CD4-positive, alpha-beta T cell treated with Interleukin-6 for 4 hours (primary cell): Measurements from ENCODE around the gene CRADD.
"Not testable (repeated sequence)": the region's sequence is repeated elsewhere in the genome, so short reads cannot be mapped to it uniquely, and the experiment has no call there.

ENCODE experiments used
- DNase-seq: peaks from one replicate; pipeline ENCODE4 v3.0.0-alpha.2; 2020; ENCODE audit warnings: mixed read lengths

The CRADD gene

DNA sequence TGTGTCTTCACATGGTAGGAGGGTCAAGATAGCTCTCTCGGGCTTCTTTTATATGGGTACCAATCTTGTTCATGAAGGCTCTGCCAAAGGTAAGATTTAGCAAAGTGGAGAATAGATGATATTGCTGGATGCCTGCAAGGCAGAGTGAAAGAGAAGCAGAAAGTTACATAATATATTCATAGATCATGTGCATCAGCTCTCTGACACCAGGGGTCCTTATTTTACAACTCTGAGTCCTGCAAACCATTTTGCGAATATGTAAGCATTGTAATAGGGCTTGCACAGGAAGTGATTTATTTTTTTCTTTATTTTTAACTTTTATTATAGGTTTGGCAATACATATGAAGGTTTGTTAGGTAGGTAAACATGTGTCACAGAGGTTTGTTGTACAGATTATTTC, 31.8 kb downstream of the CRADD start:
- DNase-seq = no peak

GRCh38 chr12:93709386-93709785, 32.2 kb downstream of the CRADD start:
- DNase-seq = no peak

DNA sequence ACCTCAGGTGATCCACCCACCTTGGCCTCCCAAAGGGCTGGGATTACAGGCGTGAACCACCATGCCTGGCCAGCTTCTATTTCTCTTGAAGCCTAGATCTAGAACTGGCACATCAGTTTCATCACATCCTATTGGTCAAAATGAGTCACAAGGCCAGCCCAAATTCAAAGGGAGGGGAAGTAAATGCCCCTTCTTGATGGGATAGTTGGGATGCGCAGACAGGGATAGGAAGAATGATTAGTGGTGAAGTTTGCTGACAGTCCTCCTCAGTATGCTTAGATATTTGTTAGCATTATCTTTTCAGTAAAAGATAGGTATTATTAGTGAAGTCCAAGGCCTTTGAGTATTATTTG, 33.4 kb downstream of the CRADD start:
- DNase-seq = no peak

GRCh38 chr12:93711502-93711901, 34.3 kb downstream of the CRADD start:
- DNase-seq = not testable (repeated sequence)

DNA sequence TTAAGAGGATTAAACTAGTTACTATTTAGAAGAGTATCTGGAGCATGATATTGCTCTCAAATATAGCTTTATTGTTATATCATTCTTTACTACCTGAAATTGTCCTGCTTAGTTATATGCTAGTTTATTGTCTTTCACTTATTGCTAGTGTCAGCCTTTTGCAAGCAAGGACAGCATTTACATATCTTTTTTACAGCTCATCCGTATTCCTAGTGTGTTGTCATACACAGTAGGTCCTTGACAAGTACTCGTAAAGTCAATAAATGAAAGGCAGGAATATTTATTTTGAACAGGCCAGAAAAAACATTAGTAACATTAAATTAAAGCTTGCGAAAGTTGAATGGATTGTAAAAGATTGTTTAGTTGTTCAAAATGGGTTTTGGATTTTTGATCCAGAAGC, 35.0 kb downstream of the CRADD start:
- no peak for DNase-seq

- DNase-seq = no peak
Measured at GRCh38 chr12:93713060-93713459, 35.9 kb downstream of the CRADD start.

GRCh38 chr12:93713800-93714199, 36.6 kb downstream of the CRADD start:
- DNase-seq = no peak

GRCh38 chr12:93714382-93714781, 37.2 kb downstream of the CRADD start:
- DNase-seq = no peak

- DNase-seq = no peak
Measured at GRCh38 chr12:93719710-93720109, 42.5 kb downstream of the CRADD start.

DNA sequence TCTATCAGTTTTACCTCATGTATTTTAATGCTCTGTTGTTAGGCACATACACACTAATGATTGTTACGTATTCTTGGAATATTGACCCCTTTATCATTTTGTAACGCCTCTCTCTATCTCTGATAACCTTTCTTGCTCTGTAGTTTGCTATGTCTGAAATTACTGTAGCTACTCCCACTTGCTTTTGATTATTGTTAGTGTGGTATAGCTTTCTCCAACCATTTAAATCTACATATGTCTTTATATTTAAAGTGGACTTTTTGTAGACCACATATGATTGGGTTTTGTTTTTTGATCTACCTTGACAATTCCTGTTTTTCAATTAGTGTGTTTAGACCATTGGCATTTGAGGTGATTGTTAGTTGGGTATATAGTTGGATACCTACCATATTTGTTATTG, 43.4 kb downstream of the CRADD start:
- no peak for DNase-seq

- DNase-seq = no peak
Measured at GRCh38 chr12:93722179-93722578, 45.0 kb downstream of the CRADD start.

GRCh38 chr12:93722835-93723567, 45.8 kb downstream of the CRADD start:
- no peak for DNase-seq

DNA sequence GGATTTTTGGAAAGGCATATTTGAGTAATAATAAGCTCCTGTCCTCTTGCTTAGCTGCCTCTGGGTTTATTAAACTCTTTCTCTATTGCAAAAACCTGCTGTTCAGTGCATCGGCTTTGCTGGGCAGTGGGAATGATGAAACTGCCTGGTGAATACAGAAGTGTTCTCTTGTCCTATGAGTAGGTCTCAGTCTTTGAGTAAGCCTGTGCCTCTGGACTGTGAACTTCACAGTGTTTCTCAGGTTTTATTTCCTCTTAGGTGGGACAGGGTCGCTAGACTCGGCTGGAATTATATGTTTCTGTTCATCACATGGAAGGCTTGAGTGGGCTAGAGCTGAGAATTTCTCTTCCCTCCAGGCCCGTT, 46.4 kb downstream of the CRADD start:
- DNase-seq = no peak

GRCh38 chr12:93725531-93725930, 48.4 kb downstream of the CRADD start:
- DNase-seq = no peak

GRCh38 chr12:93727195-93727811, 50.1 kb downstream of the CRADD start:
- DNase-seq = no peak

DNA sequence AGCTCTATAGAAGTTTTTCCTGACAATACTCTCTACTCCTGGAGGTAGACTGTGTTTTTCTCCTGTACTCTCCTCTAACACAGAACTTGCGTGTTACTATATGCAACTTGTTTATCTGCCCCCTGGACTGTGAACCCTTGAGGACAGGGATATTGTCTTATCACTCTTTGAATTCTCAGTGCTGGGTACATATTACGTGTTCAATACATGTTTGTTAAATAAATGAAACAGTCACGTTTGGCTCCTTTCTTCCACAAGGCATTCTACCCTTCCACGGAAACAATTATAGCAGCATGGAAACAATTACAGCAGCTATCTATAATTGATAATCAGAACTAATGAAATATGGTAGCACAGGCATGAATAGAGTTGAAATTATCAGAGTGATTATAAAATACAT, 50.7 kb downstream of the CRADD start:
- DNase-seq = no peak

- no peak for DNase-seq
Measured at GRCh38 chr12:93729934-93730333, 52.8 kb downstream of the CRADD start.

DNA sequence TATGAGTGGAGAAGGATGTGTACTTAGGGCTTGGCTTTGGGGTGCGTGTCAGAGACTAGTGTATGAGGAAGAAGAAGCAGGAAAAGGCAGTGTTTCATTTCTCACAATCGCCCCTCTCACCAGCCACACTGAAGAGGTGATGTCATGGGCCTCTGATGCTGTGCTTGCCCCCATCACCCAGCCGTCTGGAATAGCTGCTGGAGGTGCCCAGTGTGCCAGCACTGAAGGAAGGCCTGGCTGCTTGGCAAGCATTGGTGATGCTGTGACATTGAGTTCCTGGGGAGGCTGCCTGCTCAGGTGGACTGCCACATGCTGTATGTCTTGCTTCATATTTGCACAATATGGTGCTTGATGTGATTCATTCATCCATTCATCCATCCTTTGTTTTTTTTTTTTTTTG, 56.2 kb downstream of the CRADD start:
- no peak for DNase-seq

- no peak for DNase-seq
Measured at GRCh38 chr12:93733928-93734327, 56.8 kb downstream of the CRADD start.

DNA sequence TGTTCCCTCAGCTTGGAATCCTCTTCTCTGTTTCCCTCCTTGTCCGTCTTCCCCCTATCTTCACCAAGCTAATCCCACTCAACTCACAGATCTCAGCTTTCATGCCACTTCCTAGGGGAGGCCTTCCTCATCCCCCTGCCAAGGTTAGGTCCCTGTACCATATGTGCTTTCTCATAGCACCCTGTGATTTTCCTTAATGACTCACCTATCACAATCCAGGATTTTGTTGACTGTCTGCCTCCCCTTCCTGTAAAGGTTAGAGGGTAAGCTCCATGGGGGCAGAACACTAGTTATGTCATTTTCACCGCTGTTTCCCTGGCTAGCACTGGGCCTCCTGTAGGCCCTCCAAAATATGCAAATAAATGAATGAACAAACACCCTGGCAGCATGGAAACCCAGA, 57.6 kb downstream of the CRADD start:
- DNase-seq = no peak

GRCh38 chr12:93736640-93737178, 59.5 kb downstream of the CRADD start:
- no peak for DNase-seq

DNA sequence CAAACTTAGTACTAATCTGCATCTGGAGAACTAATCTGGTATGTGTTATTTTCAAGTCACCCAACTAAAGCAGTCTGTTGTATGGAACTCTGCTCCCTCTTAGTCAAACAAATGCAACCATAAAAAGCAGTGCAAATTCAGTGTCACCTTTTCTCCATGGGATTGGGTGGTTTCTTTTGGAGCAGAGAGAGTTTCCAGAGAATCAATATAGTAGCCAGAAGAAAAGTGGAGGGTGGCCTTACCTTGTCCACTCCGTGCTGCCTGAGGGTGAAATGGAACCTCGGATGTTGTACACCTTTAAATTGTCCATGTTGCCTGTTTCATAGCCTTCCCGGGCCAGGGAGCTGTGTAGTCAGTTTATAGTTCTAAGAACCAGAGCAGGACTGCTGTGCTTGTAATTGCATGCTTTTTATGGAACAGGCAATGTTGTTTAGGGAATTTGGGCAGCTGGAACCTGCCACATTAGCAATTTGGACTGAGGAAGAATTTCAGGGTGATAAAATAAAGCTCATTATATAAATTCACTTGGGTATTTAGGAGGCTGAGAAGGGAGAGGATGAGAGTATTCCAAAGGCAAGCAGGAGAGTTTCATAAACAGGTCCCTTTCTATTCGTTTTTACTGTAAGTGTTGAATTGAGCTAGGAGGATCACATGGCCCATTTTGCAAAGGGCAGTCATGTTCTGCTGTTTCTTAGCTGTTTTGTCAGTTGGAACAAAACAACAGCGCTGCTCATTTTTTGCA, 60.5 kb downstream of the CRADD start:
- DNase-seq = no peak

DNA sequence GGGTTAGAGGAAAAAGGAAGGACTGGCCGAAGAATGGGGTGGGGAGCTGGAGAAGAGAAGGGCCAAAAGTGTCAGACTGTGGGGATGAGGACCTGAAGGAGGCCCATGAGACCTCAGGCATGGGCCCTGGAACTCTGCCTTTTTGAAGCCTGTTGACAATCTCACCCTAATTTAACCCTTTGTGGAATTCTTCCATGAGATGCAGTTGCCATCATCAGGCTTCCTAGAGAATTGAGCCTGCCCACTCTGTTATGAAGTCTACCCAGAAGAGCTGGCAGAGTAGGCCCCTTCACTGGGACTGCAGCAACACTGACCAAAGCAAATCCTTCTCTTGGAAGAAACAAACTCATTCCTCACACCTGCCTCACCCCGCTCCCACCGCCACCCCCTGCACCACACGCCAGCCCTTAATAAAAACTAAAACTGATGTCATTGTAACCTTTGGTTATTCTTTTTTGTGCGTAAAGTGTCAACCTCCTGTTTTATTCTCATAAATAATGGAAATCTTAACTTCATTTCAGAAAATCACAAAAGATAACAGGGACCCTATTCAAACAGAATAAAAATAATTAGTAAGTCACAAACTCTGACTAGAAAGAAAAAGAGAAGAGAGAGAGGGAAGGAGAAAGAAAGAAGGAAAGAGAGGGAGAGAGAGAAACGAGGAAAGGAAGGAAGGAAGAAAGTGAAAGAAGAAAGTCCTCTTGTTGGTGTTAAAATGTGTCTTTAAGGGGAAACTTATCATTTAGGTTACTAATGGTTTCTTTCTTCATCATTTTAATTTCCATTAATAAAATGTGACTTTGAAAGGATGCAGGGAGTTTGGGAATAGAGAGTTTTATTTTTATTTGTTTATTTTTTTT, 61.3 kb downstream of the CRADD start:
- no peak for DNase-seq
